Endothelial cell (in vitro differentiated cells): ENCODE measurements around the gene MYLK. TPM values are rescaled to one million over a fixed set of nuclear protein-coding genes. Genes with fewer than 3 reads are reported as not detected.

Experiments used
- DNase-seq: peaks from one replicate; pipeline ENCODE4 v3.0.0; 2021; ENCODE audit warnings: low spot score
- H3K27ac Mint-ChIP-seq: one replicate; pipeline ENCODE4 v1.8.0; 2021; ENCODE audit warnings: mixed read lengths, inconsistent platforms; ENCODE audit not compliant: unreplicated experiment
- H3K27me3 Mint-ChIP-seq: one replicate; pipeline ENCODE4 v1.8.0; 2021; ENCODE audit warnings: mild to moderate bottlenecking, moderate library complexity, mixed read lengths, inconsistent platforms; ENCODE audit not compliant: unreplicated experiment
- H3K36me3 Mint-ChIP-seq: one replicate; pipeline ENCODE4 v1.8.0; 2021; ENCODE audit warnings: mild to moderate bottlenecking, low read depth, mixed read lengths, inconsistent platforms; ENCODE audit not compliant: unreplicated experiment
- H3K4me1 Mint-ChIP-seq: one replicate; pipeline ENCODE4 v1.8.0; 2021; ENCODE audit warnings: mild to moderate bottlenecking, mixed read lengths, inconsistent platforms; ENCODE audit not compliant: unreplicated experiment
- H3K4me3 Mint-ChIP-seq: one replicate; pipeline ENCODE4 v1.8.0; 2021; ENCODE audit warnings: mild to moderate bottlenecking, mixed read lengths, inconsistent platforms; ENCODE audit not compliant: unreplicated experiment
- H3K9me3 Mint-ChIP-seq: one replicate; pipeline ENCODE4 v1.8.0; 2021; ENCODE audit warnings: mixed read lengths, inconsistent platforms; ENCODE audit not compliant: unreplicated experiment
- total RNA-seq: library from RNA; stranded (reverse); fragmentation: NEBNext Ultra II Directional; extraction: Animal tissue kit (Norgen Biotek cat#: 25700); gene quantifications from one replicate; pipeline ENCODE4 v1.2.1, GENCODE V29; 2021; ENCODE audit not compliant: unreplicated experiment
- TF ChIP-seq, protein P1 (sequence below): fragments of 200-600 bp; sonication (generic); IDR thresholded peaks from one replicate; pipeline ENCODE4 v1.5.0; 2021; ENCODE audit warnings: antibody characterized with exemption; ENCODE audit not compliant: unreplicated experiment

MYLK gene
- total RNA-seq, 1 donor from 2014 or later = 7.8 TPM

- Mint-ChIP-seq H3K27me3 (no peaks in the 10 kb centered on the region), H3K36me3 (peaks cover 4% of the 10 kb centered on the region), H3K27ac (no peak overlapping the region), H3K4me1 (peaks cover 6% of the 10 kb centered on the region), H3K9me3 (no peaks in the 10 kb centered on the region), H3K4me3 (no peak overlapping the region)
- TF ChIP-seq, protein P1, sequence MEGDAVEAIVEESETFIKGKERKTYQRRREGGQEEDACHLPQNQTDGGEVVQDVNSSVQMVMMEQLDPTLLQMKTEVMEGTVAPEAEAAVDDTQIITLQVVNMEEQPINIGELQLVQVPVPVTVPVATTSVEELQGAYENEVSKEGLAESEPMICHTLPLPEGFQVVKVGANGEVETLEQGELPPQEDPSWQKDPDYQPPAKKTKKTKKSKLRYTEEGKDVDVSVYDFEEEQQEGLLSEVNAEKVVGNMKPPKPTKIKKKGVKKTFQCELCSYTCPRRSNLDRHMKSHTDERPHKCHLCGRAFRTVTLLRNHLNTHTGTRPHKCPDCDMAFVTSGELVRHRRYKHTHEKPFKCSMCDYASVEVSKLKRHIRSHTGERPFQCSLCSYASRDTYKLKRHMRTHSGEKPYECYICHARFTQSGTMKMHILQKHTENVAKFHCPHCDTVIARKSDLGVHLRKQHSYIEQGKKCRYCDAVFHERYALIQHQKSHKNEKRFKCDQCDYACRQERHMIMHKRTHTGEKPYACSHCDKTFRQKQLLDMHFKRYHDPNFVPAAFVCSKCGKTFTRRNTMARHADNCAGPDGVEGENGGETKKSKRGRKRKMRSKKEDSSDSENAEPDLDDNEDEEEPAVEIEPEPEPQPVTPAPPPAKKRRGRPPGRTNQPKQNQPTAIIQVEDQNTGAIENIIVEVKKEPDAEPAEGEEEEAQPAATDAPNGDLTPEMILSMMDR = no peak
- DNase-seq = no peak
Measured at GRCh38 chr3:123597561-123597960, 286.6 kb downstream of the MYLK start.

GRCh38 chr3:123595396-123596180, 288.5 kb downstream of the MYLK start:
- peaks cover 8% of the 10 kb centered on the region for H3K9me3 Mint-ChIP-seq
- DNase-seq = no peak
- H3K36me3 Mint-ChIP-seq = peaks cover 20% of the 10 kb centered on the region
- TF ChIP-seq, protein P1 = no peak
- H3K27me3 Mint-ChIP-seq = peaks cover 5% of the 10 kb centered on the region
- H3K27ac Mint-ChIP-seq = no peak overlapping the region
- peaks cover 6% of the 10 kb centered on the region for H3K4me1 Mint-ChIP-seq
- H3K4me3 Mint-ChIP-seq = no peak overlapping the region

DNA sequence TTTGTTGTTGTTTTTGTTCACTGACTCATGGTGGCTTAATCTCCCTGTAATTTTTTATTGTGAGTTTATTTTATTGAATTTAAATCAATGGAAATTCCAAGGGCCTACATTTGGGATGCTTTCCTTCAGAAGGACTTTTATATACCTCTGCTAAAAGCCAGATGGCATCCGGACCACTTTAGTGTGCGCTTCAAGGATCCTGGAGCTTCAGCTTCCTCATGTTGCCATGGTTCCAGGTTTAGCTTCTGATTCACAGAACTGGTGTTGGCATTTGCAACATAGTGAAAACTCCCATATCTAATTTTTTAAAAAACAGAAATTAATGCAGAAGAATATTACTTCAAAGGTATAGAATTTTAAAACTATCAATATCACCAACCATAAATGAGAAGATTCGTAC, 290.8 kb downstream of the MYLK start:
- DNase-seq = no peak
- TF ChIP-seq, protein P1 = no peak
- H3K27ac Mint-ChIP-seq = no peak overlapping the region
- peaks cover 17% of the 10 kb centered on the region for H3K9me3 Mint-ChIP-seq
- peaks cover 6% of the 10 kb centered on the region for H3K4me1 Mint-ChIP-seq
- no peak overlapping the region for H3K4me3 Mint-ChIP-seq
- H3K27me3 Mint-ChIP-seq = peaks cover 5% of the 10 kb centered on the region
- H3K36me3 Mint-ChIP-seq = peaks cover 39% of the 10 kb centered on the region

GRCh38 chr3:123590685-123591450, 293.3 kb downstream of the MYLK start:
- peaks cover 5% of the 10 kb centered on the region for H3K27me3 Mint-ChIP-seq
- peaks cover 6% of the 10 kb centered on the region for H3K4me1 Mint-ChIP-seq
- TF ChIP-seq, protein P1 = no peak
- DNase-seq = no peak
- peaks cover 21% of the 10 kb centered on the region for H3K9me3 Mint-ChIP-seq
- no peak overlapping the region for H3K27ac Mint-ChIP-seq
- H3K4me3 Mint-ChIP-seq = peak overlapping the region; percentile 72
- H3K36me3 Mint-ChIP-seq = peaks cover 42% of the 10 kb centered on the region

DNA sequence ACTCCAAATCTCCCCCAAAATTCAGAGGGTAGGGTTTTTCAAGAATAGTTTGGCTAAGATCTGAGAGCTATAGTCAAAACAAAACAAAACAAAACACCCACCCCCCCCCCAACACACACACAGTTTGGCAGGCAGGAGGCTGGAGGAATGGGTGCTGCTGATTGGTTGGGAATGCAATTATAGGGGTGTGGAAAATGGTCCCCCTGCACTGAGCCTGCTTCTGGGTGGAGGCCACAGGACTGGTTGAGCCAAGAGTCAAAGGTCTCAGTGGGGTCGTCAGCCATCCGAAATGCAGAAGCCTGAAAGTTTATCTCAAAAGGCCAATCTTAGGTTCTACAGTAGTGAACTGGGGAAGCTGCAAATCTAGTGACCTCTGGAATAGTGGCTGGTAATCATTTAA, 296.7 kb downstream of the MYLK start:
- H3K9me3 Mint-ChIP-seq = peaks cover 21% of the 10 kb centered on the region
- H3K27me3 Mint-ChIP-seq = peaks cover 5% of the 10 kb centered on the region
- H3K4me1 Mint-ChIP-seq = peaks cover 4% of the 10 kb centered on the region
- H3K27ac Mint-ChIP-seq = no peak overlapping the region
- TF ChIP-seq, protein P1 = no peak
- H3K36me3 Mint-ChIP-seq = peaks cover 36% of the 10 kb centered on the region
- DNase-seq = no peak
- peak overlapping the region; percentile 24 for H3K4me3 Mint-ChIP-seq
